Type B pancreatic cell (in vitro differentiated cells): ENCODE data around the gene KCTD11. TPM values are rescaled to one million over a fixed set of nuclear protein-coding genes. Genes with fewer than 3 reads are reported as not detected.
A peak's percentile ranks its signal among the peaks of the same experiment; 100 is the strongest.

Experiments
- DNase-seq: peaks from one replicate; pipeline ENCODE4 v3.0.0; 2021; ENCODE audit warnings: mixed read lengths; ENCODE audit not compliant: unreplicated experiment; ENCODE audit errors: extremely low spot score
- H3K27ac Mint-ChIP-seq: 2 replicates; pipeline ENCODE4 v1.8.0; 2021; ENCODE audit warnings: mild to moderate bottlenecking, mixed read lengths
- H3K27me3 Mint-ChIP-seq: 2 replicates; pipeline ENCODE4 v1.8.0; 2021; ENCODE audit warnings: mixed read lengths
- H3K36me3 Mint-ChIP-seq: 2 replicates; pipeline ENCODE4 v1.8.0; 2021; ENCODE audit warnings: mixed read lengths
- H3K4me1 Mint-ChIP-seq: one replicate; pipeline ENCODE4 v1.8.0; 2021; ENCODE audit warnings: mixed read lengths; ENCODE audit not compliant: unreplicated experiment
- H3K4me3 Mint-ChIP-seq: 2 replicates; pipeline ENCODE4 v1.8.0; 2021; ENCODE audit warnings: mild to moderate bottlenecking, mixed read lengths
- H3K9me3 Mint-ChIP-seq: 2 replicates; pipeline ENCODE4 v1.8.0; 2021; ENCODE audit warnings: mixed read lengths
- total RNA-seq: library from RNA; stranded (reverse); gene quantifications from 2 replicates; pipeline ENCODE4 v1.2.1, GENCODE V29; 2021; ENCODE audit warnings: low replicate concordance
- TF ChIP-seq, protein P1 (sequence below): fragments of 200-600 bp; sonication (generic); conservative IDR thresholded peaks from 2 replicates; pipeline ENCODE4 v1.5.0; 2021; ENCODE audit warnings: antibody characterized with exemption, mild to moderate bottlenecking

Gene KCTD11
- total RNA-seq, 1 donor from 2014 or later: 9.5 TPM

DNA sequence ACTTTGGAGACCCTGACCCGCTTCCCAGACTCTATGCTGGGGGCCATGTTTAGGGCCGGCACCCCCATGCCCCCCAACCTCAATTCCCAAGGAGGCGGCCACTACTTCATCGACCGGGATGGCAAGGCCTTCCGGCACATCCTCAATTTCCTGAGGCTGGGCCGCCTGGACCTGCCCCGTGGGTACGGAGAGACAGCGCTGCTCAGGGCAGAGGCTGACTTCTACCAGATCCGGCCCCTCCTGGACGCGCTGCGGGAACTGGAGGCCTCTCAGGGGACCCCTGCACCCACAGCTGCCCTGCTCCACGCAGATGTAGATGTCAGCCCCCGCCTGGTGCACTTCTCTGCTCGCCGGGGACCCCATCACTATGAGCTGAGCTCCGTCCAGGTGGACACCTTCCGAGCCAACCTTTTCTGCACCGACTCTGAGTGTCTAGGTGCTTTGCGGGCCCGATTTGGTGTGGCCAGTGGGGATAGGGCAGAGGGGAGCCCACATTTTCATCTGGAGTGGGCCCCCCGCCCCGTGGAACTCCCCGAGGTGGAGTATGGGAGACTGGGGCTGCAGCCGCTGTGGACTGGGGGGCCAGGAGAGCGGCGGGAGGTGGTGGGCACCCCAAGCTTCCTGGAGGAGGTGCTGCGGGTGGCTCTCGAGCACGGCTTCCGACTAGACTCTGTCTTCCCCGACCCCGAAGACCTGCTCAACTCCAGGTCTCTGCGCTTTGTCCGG lies 1.1 kb downstream of the KCTD11 start:
- Mint-ChIP-seq H3K27ac (peak overlapping the region; percentile 91), H3K27me3 (no peaks in the 10 kb centered on the region), H3K9me3 (no peaks in the 10 kb centered on the region), H3K4me1 (peaks cover 29% of the 10 kb centered on the region), H3K4me3 (peak overlapping the region; percentile 89), H3K36me3 (no peaks in the 10 kb centered on the region)
- TF ChIP-seq, protein P1, sequence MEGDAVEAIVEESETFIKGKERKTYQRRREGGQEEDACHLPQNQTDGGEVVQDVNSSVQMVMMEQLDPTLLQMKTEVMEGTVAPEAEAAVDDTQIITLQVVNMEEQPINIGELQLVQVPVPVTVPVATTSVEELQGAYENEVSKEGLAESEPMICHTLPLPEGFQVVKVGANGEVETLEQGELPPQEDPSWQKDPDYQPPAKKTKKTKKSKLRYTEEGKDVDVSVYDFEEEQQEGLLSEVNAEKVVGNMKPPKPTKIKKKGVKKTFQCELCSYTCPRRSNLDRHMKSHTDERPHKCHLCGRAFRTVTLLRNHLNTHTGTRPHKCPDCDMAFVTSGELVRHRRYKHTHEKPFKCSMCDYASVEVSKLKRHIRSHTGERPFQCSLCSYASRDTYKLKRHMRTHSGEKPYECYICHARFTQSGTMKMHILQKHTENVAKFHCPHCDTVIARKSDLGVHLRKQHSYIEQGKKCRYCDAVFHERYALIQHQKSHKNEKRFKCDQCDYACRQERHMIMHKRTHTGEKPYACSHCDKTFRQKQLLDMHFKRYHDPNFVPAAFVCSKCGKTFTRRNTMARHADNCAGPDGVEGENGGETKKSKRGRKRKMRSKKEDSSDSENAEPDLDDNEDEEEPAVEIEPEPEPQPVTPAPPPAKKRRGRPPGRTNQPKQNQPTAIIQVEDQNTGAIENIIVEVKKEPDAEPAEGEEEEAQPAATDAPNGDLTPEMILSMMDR: no peak
- no peak for DNase-seq

DNA sequence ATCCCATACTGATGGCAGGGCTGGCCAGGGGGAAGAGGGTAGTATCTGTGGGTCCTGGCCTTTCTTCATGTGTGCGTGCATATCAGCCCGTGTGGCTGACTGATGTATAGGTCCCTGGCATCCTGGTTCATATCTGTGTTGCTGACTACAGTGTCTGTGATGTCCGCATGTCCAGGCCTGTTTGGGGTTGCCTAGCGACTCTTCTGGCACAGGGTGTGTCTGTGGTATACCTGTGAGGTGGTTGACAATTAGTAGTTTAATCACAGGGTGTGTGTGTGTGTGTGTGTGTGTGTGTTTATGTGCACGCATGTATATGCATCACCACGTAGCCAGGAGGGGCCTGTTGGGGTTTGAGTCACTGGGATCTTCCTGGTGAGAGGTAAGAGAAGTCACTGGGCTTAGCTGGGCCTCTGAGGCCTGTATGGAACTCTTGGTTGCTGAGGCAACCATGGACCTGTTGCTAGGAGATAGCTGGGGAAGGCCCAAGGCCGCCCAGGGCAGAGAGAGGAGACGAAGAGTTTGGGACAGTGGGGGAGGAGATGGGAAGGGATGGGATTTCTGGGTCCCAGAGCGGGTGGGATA lies 2.4 kb downstream of the KCTD11 start:
- H3K4me3 Mint-ChIP-seq: peak overlapping the region; percentile 74
- H3K4me1 Mint-ChIP-seq: peaks cover 27% of the 10 kb centered on the region
- H3K9me3 Mint-ChIP-seq: no peaks in the 10 kb centered on the region
- peak overlapping the region; percentile 91 for H3K27ac Mint-ChIP-seq
- TF ChIP-seq, protein P1: no peak
- H3K27me3 Mint-ChIP-seq: no peaks in the 10 kb centered on the region
- DNase-seq: no peak
- no peaks in the 10 kb centered on the region for H3K36me3 Mint-ChIP-seq

DNA sequence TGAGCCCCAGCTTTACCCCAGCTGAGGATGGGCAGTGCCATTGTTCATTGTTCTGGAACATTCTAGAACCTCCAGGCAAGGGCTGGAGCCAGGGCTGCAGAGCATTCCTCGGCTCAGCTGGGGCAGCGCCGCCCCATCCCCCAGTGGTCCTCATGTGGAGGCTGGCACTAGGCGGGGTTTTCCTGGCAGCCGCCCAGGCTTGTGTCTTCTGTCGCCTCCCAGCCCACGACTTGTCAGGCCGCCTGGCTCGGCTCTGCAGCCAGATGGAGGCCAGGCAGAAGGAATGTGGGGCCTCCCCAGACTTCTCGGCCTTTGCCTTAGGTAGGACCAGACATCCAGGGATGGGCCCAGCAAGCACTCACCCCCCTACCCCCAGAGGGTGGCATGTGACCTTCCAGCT lies 3.1 kb downstream of the KCTD11 start, which contains the start of gene TMEM95:
Gene TMEM95, plus strand, starts transcription at position 104 of the 400 bp plus-strand sequence. Its CDS starts 49 bp downstream, at position 153.
- no peak for DNase-seq
- Mint-ChIP-seq H3K4me1 (peaks cover 20% of the 10 kb centered on the region), H3K36me3 (no peaks in the 10 kb centered on the region), H3K9me3 (no peaks in the 10 kb centered on the region), H3K4me3 (peak within 1 kb of the TSS; percentile 74), H3K27me3 (no peaks in the 10 kb centered on the region), H3K27ac (peak within 1 kb of the TSS; percentile 91)
- TF ChIP-seq, protein P1: no peak

DNA sequence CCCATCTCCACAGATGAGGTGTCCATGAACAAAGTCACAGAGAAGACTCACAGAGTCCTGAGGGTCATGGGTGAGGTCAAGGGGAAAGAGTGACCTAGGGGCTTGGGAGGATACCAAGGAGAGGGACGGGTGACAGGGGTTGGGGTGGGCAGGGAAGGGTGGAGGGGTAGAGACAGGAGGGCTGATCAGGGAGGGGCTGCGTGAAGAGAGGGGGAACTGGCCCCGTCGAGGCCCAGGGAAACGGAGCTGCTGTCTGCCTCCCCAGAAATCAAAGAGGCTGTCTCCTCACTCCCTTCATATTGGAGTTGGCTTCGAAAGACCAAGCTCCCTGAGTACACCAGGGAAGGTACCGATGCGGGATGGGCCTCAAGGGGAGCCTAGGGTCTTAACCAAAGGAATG lies 3.6 kb downstream of the KCTD11 start:
- DNase-seq: no peak
- Mint-ChIP-seq H3K36me3 (no peaks in the 10 kb centered on the region), H3K9me3 (no peaks in the 10 kb centered on the region), H3K4me1 (peaks cover 17% of the 10 kb centered on the region), H3K27ac (no peak overlapping the region), H3K27me3 (no peaks in the 10 kb centered on the region), H3K4me3 (no peak overlapping the region)
- TF ChIP-seq, protein P1: no peak

DNA sequence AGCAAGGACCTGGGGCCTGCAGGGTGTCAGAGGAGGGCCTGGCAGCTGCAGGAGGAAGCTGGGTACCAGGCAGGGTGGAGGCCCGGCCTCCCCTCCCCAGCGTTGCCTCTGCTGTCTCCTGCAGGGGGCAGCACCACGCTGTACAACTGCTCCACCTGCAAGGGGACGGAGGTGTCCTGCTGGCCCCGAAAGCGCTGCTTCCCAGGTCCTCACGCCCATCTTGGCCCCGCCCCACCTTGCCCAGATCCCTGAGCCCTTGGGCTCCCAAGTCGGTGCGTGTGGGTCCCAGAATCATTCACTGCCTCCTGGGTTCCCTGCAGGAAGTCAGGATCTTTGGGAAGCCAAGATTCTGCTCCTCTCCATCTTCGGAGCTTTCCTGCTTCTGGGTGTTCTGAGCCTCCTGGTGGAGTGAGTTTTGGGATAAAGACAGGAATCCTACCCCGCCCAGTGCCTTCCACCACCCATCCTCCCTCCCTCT lies 4.1 kb downstream of the KCTD11 start:
- H3K36me3 Mint-ChIP-seq: no peaks in the 10 kb centered on the region
- H3K4me3 Mint-ChIP-seq: no peak overlapping the region
- DNase-seq: peak; percentile 84
- no peaks in the 10 kb centered on the region for H3K9me3 Mint-ChIP-seq
- no peak overlapping the region for H3K27ac Mint-ChIP-seq
- TF ChIP-seq, protein P1: peak; percentile 90
- H3K4me1 Mint-ChIP-seq: peaks cover 17% of the 10 kb centered on the region
- no peaks in the 10 kb centered on the region for H3K27me3 Mint-ChIP-seq
